Cardiac septum (tissue), 1 donor: ENCODE measurements around the gene ERV3-1. TPM values are rescaled to one million over a fixed set of nuclear protein-coding genes. Genes with fewer than 3 reads are reported as not detected.
"Not testable (repeated sequence)": the region's sequence is repeated elsewhere in the genome, so short reads cannot be mapped to it uniquely, and the experiment has no call there.

Experiments used
- DNase-seq: peaks from one replicate; pipeline ENCODE4 v3.0.0-alpha.2; 2020; ENCODE audit warnings: low spot score
- intact Hi-C: fragments of 100-400 bp; cut with DNase I; formaldehyde crosslinking; loops from one replicate; pipeline ENCODE4 v1.14.0; 2022
- total RNA-seq: library from RNA; stranded (reverse); fragmentation: NEBNext Ultra II Directional; extraction: Animal tissue kit (Norgen Biotek cat#: 25700); gene quantifications from one replicate; pipeline ENCODE4 v1.2.1, GENCODE V29; 2021
- donor health status: DM: no; HTN: no; CAD: no.

The ERV3-1 gene
- total RNA-seq, 1 donor from 2014 or later, result 9.6 TPM

- intact Hi-C loops, result loop anchor here (5.0 kb wide), 1 partner anchor 33 kb away; no protein-coding TSS in a partner anchor
- no peak for DNase-seq
Observed at GRCh38 chr7:65004575-65004974, 1.9 kb downstream of the ERV3-1 start.

DNA sequence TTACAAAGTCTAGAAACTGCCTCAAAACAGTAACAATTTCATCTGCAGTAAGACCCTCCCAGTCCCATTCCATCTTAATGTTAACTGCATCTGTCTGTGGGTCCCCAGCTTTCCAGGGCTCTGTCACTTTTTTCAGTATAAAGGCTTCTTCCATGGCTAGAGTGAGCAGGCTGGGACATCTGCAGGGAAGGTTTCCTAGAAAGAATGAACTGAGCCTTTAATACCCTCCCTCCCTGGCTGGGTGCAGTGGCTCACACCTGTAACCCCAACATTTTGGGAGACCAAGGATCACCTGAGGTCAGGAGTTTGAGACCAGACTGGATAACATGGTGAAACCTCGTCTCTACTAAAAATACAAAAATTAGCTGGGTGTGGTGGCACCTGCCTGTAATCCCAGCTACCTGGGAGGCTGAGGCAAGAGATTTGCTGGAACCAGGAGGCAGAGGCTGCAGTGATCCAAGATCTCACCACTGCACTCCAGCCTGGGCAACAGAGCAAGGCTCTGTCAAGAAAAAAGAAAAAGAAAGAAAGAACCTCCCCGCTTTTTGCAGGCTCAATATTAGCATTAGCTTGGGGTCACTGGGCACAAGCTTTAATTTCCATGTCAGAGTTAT, 3.4 kb downstream of the ERV3-1 start:
- intact Hi-C loops, result loop anchor here (5.0 kb wide), 1 partner anchor 34 kb away; no protein-coding TSS in a partner anchor
- no peak for DNase-seq

- DNase-seq, result no peak
- intact Hi-C loops, result loop anchor here (5.0 kb wide), 1 partner anchor 36 kb away; no protein-coding TSS in a partner anchor
Observed at GRCh38 chr7:65001291-65001814, 5.1 kb downstream of the ERV3-1 start.

DNA sequence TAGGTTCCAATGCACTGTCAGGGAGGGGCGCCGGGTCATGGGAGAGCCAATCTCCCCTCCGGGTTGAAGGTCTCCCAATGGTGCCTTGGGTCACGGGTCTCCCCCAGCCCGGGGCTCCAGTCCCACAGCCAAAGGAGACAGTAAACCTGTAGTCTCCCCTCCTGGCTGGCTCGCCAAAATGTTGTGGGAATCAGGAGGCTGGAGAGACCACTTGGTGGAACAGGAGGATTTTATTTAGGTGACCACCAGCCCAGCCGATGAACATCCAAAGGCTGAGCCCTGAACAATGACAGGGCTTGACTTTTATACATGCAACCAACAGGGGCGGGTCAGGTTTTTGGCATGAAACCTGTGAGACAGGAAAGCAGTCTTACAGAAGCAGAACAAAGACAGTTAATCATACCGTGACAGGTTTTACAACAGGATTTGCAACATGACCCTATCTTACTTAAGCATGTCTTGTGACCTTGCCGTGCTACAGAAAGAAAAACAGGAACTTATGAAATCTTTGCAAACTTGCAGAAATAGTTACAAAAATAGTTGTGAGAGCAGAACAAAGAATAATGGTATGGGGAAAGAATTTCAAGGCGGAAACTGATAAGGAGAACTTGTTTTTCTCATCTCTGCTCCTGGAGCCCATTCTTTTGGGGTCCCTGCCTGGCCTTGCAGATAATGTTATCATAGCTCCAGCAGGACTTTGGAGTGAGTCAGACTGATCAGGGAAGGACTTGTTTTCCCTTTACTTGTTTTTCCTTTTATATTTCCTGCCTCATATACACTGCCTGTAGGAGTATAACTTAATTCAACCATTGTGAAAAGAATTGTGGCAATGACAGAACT, 7.1 kb downstream of the ERV3-1 start:
- no peak for DNase-seq
- intact Hi-C loops, result loop anchor here (5.0 kb wide), 1 partner anchor 38 kb away; no protein-coding TSS in a partner anchor

DNA sequence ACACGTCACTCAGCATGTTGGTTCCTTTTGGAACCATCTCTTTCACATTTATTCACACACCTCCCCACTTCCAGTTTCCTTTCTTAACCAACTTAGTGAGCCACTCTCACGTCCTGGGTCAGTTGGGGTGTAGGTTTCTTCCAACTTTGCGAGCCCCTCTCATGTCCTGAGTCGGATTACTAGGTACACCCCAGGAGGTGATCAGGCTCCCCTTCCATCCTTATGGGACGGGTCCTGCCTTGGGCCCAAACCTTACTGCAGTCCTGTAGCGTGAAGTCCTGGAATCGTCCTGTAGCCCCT, 7.7 kb downstream of the ERV3-1 start:
- DNase-seq, result no peak
- intact Hi-C loops, result no loop called here

DNA sequence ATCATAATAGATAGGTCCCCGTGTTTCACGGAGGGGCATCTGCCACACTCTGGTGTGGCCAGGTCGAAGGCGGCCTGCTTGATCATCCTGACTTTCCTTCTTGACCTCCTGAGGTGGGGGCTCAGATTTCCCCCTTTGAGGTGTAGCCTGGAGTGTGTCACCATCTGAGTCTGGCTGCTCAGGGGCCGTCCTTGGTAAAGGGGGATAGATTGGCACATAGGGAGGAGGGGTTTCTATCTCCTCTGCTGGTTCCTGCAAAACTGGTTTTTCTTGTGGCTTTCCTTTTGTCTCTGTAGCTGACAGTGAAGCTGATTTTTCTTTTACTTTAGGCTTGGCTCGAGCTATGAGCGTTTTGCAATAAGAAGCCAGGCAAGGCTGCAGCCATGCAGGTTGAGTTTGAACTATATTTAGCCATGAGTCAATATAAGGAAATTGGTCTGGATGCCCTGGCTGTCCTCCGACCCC, 8.5 kb downstream of the ERV3-1 start:
- intact Hi-C loops, result no loop called here
- DNase-seq, result no peak

DNA sequence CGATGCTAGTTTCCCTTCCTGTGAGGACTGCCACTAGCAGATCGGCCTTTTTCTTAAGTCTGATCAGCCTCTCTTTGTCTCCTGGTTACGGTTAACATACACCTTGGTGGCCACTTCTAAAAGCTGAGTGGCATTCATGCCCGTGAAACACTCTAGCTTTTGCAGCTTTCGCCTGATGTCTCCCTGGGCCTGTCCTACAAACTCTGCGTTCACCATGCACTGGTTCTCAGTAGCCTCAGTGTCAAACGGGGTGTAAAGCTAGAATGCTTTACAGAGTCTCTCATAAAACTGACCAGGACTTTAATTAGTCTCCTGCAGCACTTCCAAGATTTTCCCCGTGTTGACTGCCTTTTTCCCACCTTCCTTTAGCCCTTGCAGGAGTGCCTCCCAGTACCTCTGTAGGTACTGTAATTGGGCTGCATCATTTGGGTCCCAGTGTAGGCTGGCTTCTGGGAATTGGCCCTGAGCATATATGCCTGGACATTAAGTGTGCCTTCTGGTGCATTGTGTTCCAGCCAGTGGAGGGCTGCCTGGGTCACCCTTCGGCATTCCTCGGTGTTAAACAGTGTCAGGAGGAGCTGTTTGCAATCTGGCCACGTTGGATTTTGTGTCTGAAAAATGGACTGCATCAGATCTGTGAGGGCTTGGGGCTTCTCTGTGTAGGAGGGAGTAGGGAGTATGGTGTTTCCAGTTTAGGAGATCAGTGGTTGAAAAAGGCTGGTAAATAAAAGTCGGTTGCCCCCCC, 9.2 kb downstream of the ERV3-1 start:
- no peak for DNase-seq
- intact Hi-C loops, result no loop called here

DNA sequence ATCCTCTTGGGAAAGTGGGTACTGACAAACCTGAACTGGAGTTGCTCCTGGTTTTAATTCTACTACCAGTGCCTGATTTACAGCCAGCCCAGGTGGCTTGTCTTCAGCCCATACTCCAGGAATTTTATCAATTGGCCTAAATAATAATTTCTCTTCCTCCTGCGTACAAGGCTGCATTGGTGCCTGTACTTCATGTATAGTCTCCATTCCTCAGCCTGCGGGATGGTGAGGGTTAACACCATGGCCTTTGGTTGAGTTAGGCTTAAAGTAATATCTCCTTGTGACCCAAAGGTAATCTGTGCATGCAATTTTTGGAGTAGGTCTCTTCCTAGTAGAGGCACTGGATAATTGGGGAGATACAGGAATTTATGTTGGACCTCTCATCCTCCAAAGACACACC, 10.2 kb downstream of the ERV3-1 start:
- no peak for DNase-seq
- intact Hi-C loops, result no loop called here

GRCh38 chr7:64993901-64994300, 12.6 kb downstream of the ERV3-1 start:
- intact Hi-C loops, result no loop called here
- no peak for DNase-seq

- no peak for DNase-seq
- intact Hi-C loops, result no loop called here
Observed at GRCh38 chr7:64992971-64993370, 13.5 kb downstream of the ERV3-1 start.

DNA sequence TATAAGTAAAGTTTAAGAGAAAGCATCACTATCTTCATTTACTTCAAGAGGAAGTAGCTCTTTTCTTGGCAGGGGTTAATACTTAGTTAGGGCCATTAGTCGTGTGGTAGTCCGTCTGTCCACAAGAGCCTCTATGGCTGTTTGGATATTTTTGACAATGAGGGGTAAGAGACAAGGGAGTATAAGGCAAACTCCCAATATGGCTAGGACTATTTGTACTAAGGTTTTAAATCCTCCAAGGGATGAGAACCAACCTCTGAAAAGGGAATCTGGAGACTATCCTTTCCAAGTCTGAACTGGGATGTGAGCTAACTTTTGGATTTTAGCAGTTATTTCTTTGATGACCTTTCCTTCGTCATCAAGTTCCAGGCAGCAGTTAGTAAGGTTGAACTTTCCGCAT, 15.6 kb downstream of the ERV3-1 start, which contains the start of gene ZNF117:
TSS of gene ZNF117 (minus strand) at position 101 of the 400 bp plus-strand sequence.
- intact Hi-C loops, result no loop called here
- DNase-seq, result no peak

GRCh38 chr7:64990216-64990615, 16.3 kb downstream of the ERV3-1 start:
- no peak for DNase-seq
- intact Hi-C loops, result no loop called here

DNA sequence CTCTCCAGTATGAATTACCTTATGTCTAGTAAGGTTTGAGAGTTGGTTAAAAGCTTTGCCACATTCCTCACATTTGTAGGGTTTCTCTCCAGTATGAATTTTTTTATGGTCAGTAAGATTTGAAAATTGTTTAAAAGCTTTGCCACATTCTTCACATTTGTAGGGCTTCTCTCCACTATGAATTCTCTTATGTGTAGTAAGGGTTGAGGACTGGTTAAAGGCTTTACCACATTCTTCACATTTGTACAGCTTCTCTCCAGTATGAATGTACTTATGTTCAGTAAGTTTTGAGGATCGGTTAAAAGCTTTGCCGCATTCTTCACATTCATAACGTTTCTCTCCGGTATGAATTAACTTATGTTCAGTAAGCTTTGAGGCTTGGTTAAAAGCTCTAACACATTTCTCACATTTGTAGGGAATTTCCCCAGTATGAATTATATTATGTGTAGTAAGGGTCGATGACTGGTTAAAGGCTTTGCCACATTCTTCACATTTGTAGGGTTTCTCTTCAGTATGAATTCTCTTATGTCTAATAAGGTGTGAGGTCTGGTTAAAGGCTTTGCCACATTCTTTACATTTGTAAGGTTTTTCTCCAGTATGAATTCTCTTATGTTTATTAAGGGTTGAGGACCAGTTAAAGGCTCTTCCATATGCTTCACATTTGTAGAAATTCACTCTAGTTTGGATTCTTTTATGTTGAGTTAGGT, 27.8 kb downstream of the ERV3-1 start:
- intact Hi-C loops, result no loop called here
- no peak for DNase-seq

- intact Hi-C loops, result no loop called here
- DNase-seq, result no peak
Observed at GRCh38 chr7:64965594-64965993, 40.9 kb downstream of the ERV3-1 start.

DNA sequence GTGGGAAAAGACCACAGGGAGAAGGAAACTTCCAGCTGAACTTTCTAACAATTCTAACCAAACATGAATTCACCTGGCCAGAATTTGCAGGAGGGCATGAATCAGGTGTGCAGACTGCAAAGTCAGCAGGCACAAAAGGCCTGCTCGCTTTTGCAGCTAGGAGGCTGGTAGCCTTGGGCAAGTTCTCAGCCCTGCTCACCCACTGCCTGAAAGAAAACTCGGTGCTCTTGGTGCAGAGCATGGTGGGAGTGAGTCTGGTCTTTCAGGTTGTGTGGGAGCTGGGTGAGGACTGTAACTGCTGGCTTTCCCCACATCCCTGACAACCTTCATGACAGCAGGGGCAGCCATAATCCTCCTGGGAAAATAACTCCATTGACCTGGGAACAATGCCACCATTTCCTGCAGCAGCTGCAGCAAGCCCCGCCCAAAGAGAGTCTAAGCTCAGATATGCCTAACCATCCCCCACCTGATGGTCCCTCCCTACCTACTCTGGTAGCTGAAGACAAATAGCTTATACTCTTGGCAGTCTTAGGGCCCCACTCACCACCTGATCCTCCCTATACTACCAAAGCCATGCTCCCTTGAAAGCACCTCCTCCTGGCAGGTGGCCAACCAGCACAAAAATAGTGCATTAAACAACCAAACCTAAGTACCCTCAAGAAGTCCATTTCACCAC, 47.3 kb downstream of the ERV3-1 start:
- intact Hi-C loops, result no loop called here
- no peak for DNase-seq

DNA sequence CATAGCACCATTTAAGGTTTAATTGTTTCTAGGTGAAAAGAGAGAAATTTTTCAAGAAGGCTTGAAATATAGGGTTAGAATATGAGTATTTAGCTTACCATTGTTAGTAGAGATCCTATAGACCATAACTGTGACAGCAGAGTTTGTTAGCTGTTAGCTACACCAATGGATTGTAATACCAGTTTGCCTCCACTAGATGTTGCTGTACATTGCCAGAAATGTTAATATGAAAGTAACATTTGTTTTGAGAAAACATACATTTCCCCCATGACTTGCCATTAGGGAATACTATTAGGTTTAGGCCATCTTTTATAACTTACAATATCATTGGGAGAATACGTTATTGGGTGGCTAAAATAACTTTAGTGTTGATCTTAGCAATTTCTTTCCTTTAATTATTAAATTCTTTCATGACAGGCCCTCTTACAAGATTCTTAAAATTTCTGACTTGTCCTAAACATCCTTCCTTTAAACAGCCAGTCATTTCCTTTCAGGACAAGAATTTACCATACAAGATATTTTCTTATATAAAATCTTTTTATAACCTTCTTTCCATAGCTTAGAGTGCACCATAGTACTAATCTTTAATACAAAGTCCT, 55.1 kb downstream of the ERV3-1 start:
- no peak for DNase-seq
- intact Hi-C loops, result no loop called here

DNA sequence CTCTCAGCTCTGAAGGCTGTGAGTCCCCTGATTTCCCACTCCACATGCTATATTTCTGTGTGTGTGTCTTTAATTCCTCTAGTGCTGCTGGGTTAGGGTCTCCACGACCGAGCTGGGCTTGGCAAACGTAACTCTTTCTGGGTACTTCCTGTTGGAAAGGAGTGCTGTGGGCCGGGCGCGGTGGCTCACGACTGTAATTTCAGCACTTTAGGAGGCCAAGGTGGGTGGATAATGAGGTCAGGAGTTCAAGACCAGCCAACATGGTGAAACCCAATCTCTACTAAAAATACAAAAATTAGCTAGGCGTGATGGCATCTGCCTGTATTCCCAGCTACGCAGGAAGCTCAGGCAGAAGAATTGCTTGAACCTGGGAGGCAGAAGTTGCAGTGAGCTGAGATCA, 55.8 kb downstream of the ERV3-1 start:
- DNase-seq, intact Hi-C loops: not testable (repeated sequence)

GRCh38 chr7:64948774-64949173, 57.7 kb downstream of the ERV3-1 start:
- DNase-seq, intact Hi-C loops: not testable (repeated sequence)
